HG02642 (cell line): ENCODE data around the gene SNTA1.
"Not testable (repeated sequence)": the region's sequence is repeated elsewhere in the genome, so short reads cannot be mapped to it uniquely, and the experiment has no call there.

ENCODE experiments used
- ATAC-seq: cut with Tn5 transposase; IDR thresholded peaks from one replicate; pipeline ENCODE4 v1.9.1; 2021; ENCODE audit warnings: mild to moderate bottlenecking; ENCODE audit not compliant: unreplicated experiment, poor library complexity

The SNTA1 gene

GRCh38 chr20:33400812-33401183 is 42.8 kb downstream of the SNTA1 start:
- ATAC-seq = no peak

- ATAC-seq = no peak
Measured at GRCh38 chr20:33399924-33400323, 43.6 kb downstream of the SNTA1 start.

- no peak for ATAC-seq
Measured at GRCh38 chr20:33394718-33395117, 48.8 kb downstream of the SNTA1 start.

DNA sequence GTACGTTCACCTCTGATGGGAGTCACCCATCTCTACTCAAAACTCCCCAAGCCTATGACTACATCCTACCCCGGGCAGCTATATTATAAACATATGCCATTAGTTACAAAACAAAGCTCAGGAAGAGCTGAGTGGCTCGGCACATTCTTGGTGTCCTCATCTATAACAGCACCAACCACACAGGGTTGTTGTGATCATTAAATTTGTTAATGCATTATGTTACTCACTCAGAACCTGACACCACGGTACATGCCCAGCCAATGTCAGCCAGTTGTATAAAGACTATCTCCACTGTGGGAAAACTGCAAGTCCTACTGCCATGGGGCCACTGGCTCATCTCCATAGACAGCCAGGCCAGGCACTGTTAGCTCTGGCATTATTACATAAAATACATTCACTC is 50.0 kb downstream of the SNTA1 start:
- no peak for ATAC-seq

DNA sequence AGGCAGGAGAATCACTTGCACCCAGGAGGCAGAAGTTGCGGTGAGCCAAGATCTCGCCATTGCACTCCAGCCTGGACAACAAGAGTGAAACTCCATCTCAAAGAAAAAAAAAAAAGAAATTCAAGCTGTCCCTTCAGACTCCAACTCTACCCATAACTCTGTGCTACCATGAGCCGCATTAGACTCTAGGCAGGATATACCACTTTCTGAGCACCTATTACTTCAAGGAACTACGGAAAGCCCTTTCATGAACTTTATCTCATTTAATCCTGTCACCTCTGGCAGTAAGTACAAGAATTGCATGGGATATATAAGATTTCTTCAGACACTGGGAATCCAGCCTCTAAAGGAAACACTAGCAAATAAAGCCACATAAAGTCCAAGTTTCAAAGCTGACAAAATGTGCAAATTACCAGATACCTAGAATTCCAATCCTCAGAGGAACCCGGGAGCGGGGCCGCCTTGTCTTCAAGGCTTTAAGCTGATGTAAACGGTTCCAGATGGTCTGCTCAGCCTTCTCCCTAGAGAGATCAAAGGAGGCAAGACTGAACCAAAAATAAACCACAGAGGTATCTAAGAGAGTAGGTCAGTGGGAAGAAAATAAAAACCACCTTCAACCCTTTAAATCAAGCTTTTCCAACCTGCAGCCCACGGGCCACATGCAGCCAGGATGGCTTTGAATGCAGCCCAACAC is 51.7 kb downstream of the SNTA1 start:
- ATAC-seq = no peak

GRCh38 chr20:33389326-33389725 is 54.2 kb downstream of the SNTA1 start:
- not testable (repeated sequence) for ATAC-seq

DNA sequence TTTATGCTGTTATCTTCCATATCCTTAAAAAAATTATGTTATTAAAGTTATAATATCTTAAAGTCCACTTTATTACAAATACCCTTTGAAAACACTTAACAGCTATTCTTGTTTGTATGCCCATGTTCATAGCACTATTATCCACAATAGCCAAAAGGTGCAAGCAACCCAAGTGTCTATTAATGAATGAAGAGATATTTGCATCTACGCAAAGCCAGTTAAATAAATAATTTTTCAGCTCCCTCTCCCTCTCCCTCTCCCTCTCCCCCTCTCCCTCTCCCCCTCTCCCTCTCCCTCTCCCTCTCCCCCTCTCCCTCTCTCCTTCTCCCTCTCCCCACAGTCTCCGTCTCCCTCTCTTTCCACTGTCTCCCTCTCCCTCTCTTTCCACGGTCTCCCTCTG is 55.3 kb downstream of the SNTA1 start:
- ATAC-seq = no peak

GRCh38 chr20:33387177-33387576 is 56.4 kb downstream of the SNTA1 start:
- no peak for ATAC-seq

DNA sequence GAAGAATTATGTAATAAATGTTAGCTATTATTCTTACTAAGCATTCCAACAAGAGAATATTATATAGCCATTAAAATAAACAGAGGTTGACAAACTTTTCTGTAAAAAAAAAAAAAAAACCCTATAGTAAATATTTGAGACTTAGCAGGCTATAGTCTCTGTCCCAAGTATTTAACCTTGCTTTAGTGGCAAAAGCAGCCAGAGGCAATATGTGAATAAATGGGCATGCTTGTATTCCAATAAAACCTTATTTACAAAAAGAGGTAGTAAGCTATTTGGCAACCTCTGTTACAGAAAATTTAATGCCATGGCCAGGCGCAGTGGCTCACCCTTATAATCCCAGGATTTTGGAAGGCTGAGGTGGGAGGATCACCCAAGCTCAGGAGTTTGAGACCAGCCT is 56.9 kb downstream of the SNTA1 start:
- ATAC-seq = no peak

DNA sequence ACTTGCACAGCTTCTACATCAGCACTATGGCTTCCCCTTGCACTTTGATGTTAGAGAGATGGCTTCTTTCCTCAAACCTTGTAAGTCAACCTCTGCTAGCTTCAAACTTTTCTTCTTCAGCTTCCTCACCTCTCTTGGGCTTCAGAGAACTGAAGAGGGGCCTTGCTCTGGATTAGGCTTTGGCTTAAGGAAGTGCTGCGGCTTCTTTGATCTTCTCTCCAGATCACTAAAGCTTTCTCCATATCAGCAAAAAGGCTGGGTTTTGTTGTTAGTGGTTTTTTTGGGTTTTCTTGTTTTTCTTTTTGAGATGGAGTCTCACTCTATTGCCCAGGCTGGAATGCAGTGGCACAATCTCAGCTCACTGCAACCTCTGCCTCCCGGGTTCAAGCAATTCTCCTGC is 66.2 kb downstream of the SNTA1 start:
- no peak for ATAC-seq

GRCh38 chr20:33373735-33374605 is 69.6 kb downstream of the SNTA1 start:
- no peak for ATAC-seq

GRCh38 chr20:33372993-33373441 is 70.5 kb downstream of the SNTA1 start:
- no peak for ATAC-seq

DNA sequence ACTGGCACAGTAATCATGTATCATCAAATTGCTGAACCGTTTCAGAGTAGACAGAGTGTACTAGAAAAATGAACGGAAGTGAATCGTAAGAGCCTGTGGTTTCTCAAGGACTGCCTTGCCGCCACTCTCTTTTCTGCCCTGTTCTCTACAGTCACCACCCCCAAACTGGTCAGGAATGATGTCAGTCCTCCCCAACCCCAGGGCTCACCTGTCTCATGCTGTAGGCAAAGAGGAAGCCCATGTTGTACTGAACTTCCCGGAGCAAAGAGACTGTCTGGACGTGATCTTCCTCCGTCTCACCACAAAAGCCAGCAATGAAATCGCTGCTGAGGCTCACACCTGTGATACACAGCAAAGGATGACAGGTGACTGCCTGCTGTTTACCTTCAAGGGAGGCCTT is 73.3 kb downstream of the SNTA1 start:
- ATAC-seq = no peak

DNA sequence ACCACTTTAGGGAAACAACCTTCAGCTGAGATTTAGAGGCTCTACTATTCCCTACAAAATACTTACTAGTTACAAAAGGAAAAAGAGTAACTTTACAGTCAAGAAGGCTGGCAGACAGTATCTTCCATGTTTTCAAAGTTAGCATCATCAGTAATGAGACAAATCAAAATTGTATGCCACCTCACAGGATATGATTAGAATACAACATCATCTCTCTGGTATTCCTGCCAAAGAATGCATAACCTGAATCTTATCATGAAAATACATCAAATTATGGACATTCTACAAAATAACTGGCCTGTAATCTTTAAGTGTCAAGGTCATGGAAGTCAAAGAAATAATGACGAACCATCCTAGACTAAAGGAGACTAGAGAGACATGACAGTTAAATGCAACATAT is 80.7 kb downstream of the SNTA1 start:
- ATAC-seq = no peak

GRCh38 chr20:33359399-33360261 is 83.9 kb downstream of the SNTA1 start:
- no peak for ATAC-seq
